Upper lobe of left lung (tissue), 6 donors: ENCODE results near the gene KIRREL1. TPM values are rescaled to one million over a fixed set of nuclear protein-coding genes. Genes with fewer than 3 reads are reported as not detected.

Experiments
- ATAC-seq, 2 donors: fragments of 200-7000 bp; cut with Tn5 transposase; one replicate each; pipeline ENCODE4 v1.9.1; 2022; ENCODE audit warnings: mild to moderate bottlenecking in 2 of 2, moderate library complexity in 2 of 2; ENCODE audit not compliant: low FRiP score in 2 of 2
- DNase-seq, 2 donors: peaks; one replicate each; pipeline ENCODE4 v3.0.0-alpha.2; 2019 to 2020
- H3K27ac ChIP-seq, 4 donors: fragments of 200-600 bp; sonication (generic); one replicate each; pipeline ENCODE4 v1.5.1; 2016 to 2019
- H3K27me3 ChIP-seq, 4 donors: fragments of 200-600 bp; sonication (generic); one replicate each; pipeline ENCODE4 v1.5.1; 2017 to 2019
- H3K36me3 ChIP-seq, 4 donors: fragments of 200-600 bp; sonication (generic); one replicate each; pipeline ENCODE4 v1.5.1; 2016 to 2019
- H3K4me1 ChIP-seq, 4 donors: fragments of 200-600 bp; sonication (generic); one replicate each; pipeline ENCODE4 v1.5.1; 2018 to 2019
- H3K4me3 ChIP-seq, 4 donors: fragments of 200-600 bp; sonication (generic); one replicate each; pipeline ENCODE4 v1.5.1; 2017 to 2019; ENCODE audit warnings: mild to moderate bottlenecking in 2 of 4, moderate library complexity in 1 of 4
- H3K9me3 ChIP-seq, 4 donors: fragments of 200-600 bp; sonication (generic); one replicate each; pipeline ENCODE4 v1.5.1; 2018 to 2019
- EP300 ChIP-seq, 4 donors: sonication (generic); formaldehyde crosslinking; IDR thresholded peaks; one replicate each; pipeline ENCODE4 v1.5.1; 2017; ENCODE audit warnings: antibody characterized with exemption in 4 of 4, control low read depth in 2 of 4
- POLR2A ChIP-seq, 4 donors: fragments of 450-650 bp; IDR thresholded peaks; one replicate each; pipeline ENCODE4 v1.5.1; 2016 to 2017; ENCODE audit warnings: antibody characterized with exemption in 4 of 4, mild to moderate bottlenecking in 2 of 4
- POLR2AphosphoS5 ChIP-seq, 2 donors: sonication (generic); formaldehyde crosslinking; IDR thresholded peaks; one replicate each; pipeline ENCODE4 v1.5.1; 2017; ENCODE audit warnings: antibody characterized with exemption in 2 of 2
- WGBS, 2 donors: methylation state at CpG; one replicate each; pipeline ENCODE4 v1.1.5; 2017 to 2018; 5-methylcytosine and 5-hydroxymethylcytosine counted together
- total RNA-seq, 6 donors: library from RNA; depleted of rRNA in 4 of 6; stranded (reverse); fragments of >200 nt in 4 of 6; gene quantifications; one replicate each; pipeline versions ENCODE4 v1.1.0 to v1.2.1, GENCODE V29; 2016 to 2021
- TF ChIP-seq, protein P1 (sequence below), 6 experiments: fragments of 450-650 bp in 4 of 6; fragments of 200-600 bp in 2 of 6; sonication (generic) in 2 of 6; IDR thresholded peaks; one replicate each; pipeline ENCODE4 v1.5.1; 2016 to 2019; ENCODE audit warnings: antibody characterized with exemption in 6 of 6
- donor health status: DM: no; HTN: no; CAD: no; lungs with moderate emphysema.
- donor health status: DM: no; HTN: yes; CAD: no; lungs with severe emphysema.

KIRREL1 gene
- total RNA-seq, 6 donors from 2014 or later: 16.9 to 40.6 (median 25.8) TPM

DNA sequence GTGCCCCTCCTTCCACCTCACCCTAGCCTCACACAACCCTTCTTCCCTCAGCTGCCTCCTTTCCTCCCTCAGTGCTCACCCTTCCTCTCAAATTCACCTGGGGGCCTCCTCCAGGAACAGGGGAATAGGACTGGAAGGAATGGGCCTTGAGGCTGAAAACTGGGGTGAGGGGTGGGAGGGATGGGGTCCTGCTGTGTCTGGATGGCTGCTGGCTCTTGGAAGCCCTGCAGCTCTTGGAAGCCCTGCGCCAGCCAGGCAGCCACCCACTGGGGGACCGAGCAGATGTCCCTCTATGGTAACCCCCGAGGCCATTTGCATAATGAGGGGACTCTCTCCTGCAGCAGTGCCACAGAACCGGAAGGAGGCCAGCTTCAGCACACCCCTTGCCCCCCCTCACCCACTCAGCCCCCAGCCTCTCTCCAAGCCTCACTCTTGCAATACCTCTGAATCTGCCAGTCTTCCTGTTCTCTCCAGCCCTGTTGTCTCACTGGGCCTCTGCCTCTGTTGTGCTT lies 85.2 kb downstream of the KIRREL1 start:
- Histone ChIP-seq H3K36me3 (peaks cover 0 to 42% (median 14%) of the 10 kb centered on the region in 4 donors), H3K9me3 (no peaks in the 10 kb centered on the region), H3K27me3 (no peaks in the 10 kb centered on the region), H3K27ac (no peak overlapping the region), H3K4me1 (peaks cover 0 to 4% (median 0%) of the 10 kb centered on the region in 4 donors), H3K4me3 (no peak overlapping the region)
- TF ChIP-seq, protein P1, sequence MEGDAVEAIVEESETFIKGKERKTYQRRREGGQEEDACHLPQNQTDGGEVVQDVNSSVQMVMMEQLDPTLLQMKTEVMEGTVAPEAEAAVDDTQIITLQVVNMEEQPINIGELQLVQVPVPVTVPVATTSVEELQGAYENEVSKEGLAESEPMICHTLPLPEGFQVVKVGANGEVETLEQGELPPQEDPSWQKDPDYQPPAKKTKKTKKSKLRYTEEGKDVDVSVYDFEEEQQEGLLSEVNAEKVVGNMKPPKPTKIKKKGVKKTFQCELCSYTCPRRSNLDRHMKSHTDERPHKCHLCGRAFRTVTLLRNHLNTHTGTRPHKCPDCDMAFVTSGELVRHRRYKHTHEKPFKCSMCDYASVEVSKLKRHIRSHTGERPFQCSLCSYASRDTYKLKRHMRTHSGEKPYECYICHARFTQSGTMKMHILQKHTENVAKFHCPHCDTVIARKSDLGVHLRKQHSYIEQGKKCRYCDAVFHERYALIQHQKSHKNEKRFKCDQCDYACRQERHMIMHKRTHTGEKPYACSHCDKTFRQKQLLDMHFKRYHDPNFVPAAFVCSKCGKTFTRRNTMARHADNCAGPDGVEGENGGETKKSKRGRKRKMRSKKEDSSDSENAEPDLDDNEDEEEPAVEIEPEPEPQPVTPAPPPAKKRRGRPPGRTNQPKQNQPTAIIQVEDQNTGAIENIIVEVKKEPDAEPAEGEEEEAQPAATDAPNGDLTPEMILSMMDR (IDR thresholded peaks at IDR 0.05): no peak
- TF ChIP-seq EP300 (IDR thresholded peaks at IDR 0.05): no peak
- no peak for TF ChIP-seq POLR2A (IDR thresholded peaks at IDR 0.05)
- TF ChIP-seq POLR2AphosphoS5 (IDR thresholded peaks at IDR 0.05): no peak
- WGBS, 2 donors: 61 to 69% methylated on average over 2 to 4 of the region's 4 CpGs
- ATAC-seq (no peak), DNase-seq (no peak)

DNA sequence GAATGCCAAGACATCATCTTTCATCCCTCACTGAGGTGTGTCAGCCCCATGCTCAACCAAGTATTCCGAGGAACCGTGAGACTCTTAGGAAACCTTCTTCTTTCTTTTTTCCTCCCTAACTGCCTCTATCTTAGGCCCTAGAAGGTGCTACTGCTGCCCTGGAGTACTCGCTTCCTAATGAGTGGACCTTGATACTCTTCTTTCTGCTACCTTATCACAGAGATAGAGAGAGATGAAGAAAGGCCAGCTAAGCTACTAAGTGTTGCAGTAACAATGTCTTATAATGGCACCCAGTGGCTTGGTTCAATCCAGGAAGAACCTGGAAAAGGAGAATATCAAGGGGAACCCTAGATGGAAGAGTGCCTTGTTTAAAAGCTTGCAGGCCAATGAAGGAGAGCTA lies 86.6 kb downstream of the KIRREL1 start:
- no peak for TF ChIP-seq EP300 (IDR thresholded peaks at IDR 0.05)
- WGBS, 2 donors: 82 to 91% methylated on average over 3 of the region's 3 CpGs
- H3K27ac ChIP-seq: no peak overlapping the region
- peaks cover 0 to 4% (median 0%) of the 10 kb centered on the region in 4 donors for H3K4me1 ChIP-seq
- H3K4me3 ChIP-seq: no peak overlapping the region
- no peaks in the 10 kb centered on the region for H3K27me3 ChIP-seq
- peaks cover 0 to 52% (median 17%) of the 10 kb centered on the region in 4 donors for H3K36me3 ChIP-seq
- DNase-seq: no peak
- no peak for ATAC-seq
- H3K9me3 ChIP-seq: no peaks in the 10 kb centered on the region

DNA sequence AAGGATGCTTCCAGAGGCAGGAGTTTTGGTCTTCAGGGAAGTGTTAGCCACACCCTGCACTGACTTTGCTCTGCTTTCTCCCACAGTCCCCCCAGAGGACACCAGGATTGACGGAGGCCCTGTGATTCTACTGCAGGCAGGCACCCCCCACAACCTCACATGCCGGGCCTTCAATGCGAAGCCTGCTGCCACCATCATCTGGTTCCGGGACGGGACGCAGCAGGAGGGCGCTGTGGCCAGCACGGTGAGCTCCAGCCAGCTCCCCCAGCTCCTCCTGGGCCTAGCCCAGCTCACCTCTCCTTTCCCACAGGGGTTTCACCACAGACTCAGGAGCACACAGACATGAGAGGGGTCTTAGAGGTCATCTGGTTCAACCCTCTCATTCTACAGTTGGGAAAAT lies 90.9 kb downstream of the KIRREL1 start:
- TF ChIP-seq POLR2AphosphoS5 (IDR thresholded peaks at IDR 0.05): no peak
- TF ChIP-seq EP300 (IDR thresholded peaks at IDR 0.05): no peak
- no peak for TF ChIP-seq POLR2A (IDR thresholded peaks at IDR 0.05)
- TF ChIP-seq, protein P1 (IDR thresholded peaks at IDR 0.05): no peak
- DNase-seq: peak in 1 of 2 donors; percentile 63

DNA sequence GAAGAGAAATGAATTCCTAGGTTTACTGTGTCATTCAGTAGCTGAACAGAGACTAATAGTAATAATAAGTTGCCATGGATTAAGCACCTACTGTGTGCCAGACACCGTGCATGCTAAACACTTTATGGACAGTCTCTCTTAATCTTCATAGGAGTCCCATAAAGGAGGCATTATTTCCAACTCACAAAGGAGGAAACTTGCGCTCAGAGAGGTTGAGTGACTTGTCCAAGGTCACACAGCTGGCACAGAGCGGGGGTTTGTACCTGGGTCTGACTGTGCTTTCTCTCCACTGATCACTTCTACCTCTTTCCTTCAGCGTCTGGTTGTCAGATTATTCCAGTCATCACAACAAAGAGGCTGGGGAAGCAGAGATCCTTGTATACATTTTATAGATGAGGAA lies 91.3 kb downstream of the KIRREL1 start:
- no peaks in the 10 kb centered on the region for H3K27me3 ChIP-seq
- H3K4me1 ChIP-seq: no peaks in the 10 kb centered on the region
- TF ChIP-seq POLR2AphosphoS5 (IDR thresholded peaks at IDR 0.05) (no peak), EP300 (IDR thresholded peaks at IDR 0.05) (no peak), POLR2A (IDR thresholded peaks at IDR 0.05) (no peak)
- TF ChIP-seq, protein P1 (IDR thresholded peaks at IDR 0.05): no peak
- DNase-seq (no peak), ATAC-seq (no peak)
- no peak overlapping the region for H3K4me3 ChIP-seq
- WGBS, 2 donors: 92 to 96% methylated on average over 4 of the region's 4 CpGs
- H3K9me3 ChIP-seq: no peaks in the 10 kb centered on the region
- H3K36me3 ChIP-seq: peaks cover 0 to 78% (median 21%) of the 10 kb centered on the region in 4 donors
- no peak overlapping the region for H3K27ac ChIP-seq

More for the DNA sequence above, 90.9 kb downstream of the KIRREL1 start:
- H3K4me3 ChIP-seq: no peak overlapping the region
- ATAC-seq: no peak
- peaks cover 0 to 74% (median 18%) of the 10 kb centered on the region in 4 donors for H3K36me3 ChIP-seq
- H3K27me3 ChIP-seq: no peaks in the 10 kb centered on the region
- no peaks in the 10 kb centered on the region for H3K9me3 ChIP-seq
- H3K4me1 ChIP-seq: no peaks in the 10 kb centered on the region
- 86 to 90% methylated on average over 8 of the region's 8 CpGs for WGBS, 2 donors
- no peak overlapping the region for H3K27ac ChIP-seq

DNA sequence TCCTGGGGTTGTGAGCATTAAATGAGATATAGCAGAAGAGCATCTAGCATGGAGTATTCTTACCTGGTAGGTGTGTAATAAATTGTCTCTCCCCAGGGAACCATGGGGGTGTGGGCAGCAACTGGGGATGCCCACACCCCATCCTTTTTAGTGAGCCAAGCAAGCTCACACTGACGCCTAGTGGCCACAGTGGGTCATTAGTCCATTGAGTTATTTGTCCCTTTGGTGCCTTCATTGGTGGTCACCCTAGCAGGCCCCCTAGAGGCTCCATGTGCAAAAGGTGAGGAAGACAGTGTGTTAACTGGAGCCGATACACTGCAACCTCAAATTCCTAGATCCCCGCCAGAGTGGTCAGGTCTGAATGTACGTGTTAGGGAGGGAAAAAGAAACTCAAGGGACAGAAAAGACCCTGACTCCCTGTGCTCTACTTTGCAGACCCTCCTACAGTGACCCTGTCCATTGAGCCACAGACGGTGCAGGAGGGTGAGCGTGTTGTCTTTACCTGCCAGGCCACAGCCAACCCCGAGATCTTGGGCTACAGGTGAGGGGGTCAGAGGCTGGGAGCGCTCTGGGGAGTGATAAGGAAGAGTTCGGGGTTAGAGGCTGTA lies 94.0 kb downstream of the KIRREL1 start:
- peak in 1 of 2 donors; percentile 44 for DNase-seq
- peaks cover 0 to 80% (median 27%) of the 10 kb centered on the region in 4 donors for H3K36me3 ChIP-seq
- no peak overlapping the region for H3K4me3 ChIP-seq
- ATAC-seq: peak; percentile 46 to 70
- no peak overlapping the region for H3K27ac ChIP-seq
- H3K9me3 ChIP-seq: no peaks in the 10 kb centered on the region
- no peaks in the 10 kb centered on the region for H3K4me1 ChIP-seq
- 62 to 70% methylated on average over 8 to 9 of the region's 9 CpGs for WGBS, 2 donors
- no peaks in the 10 kb centered on the region for H3K27me3 ChIP-seq
- TF ChIP-seq EP300 (IDR thresholded peaks at IDR 0.05) (no peak), POLR2A (IDR thresholded peaks at IDR 0.05) (no peak), POLR2AphosphoS5 (IDR thresholded peaks at IDR 0.05) (no peak)
- TF ChIP-seq, protein P1 (IDR thresholded peaks at IDR 0.05): peak; percentile 64 to 85 (median 73)
